ENCODE measurements around the gene MTA2.

The MTA2 gene

DNA sequence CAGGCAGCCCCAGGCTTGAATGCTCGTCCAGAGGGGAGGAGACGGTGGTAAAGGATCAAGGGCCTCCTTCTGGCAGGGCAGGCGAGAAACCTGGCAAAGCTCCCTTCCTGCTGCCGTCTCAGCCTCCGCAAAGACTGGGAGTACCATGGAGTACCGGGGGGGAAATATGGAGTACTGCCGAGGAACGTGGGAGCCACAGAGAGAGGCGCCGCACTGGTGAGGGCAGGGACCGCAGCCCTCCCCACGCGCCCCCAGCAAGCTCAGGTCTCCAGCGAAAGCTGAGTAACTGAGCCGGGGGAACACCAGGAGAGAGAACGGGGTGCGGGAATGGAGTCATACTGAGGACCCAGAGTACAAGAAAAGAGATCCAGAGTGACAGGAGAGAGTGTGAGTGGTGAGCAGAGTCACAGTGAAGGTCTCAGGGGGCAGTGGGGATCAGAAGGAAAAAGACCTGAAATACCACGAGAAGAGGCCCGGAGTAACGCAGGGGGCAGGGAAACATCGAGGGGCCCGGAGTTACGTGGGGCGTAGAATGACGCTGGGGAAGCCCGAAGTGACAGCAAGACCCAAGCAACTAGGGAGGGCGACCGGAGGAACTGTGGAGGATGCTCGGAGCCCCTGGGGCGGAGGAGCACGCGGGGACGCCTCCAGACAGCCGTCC, 10.2 kb upstream of the MTA2 start:
- Histone ChIP-seq H3K27me3 (replicated peaks; ENCODE audit: control insufficient read depth, insufficient read depth, low read length) (no peaks in the 10 kb centered on the region), H3K4me3 (ENCODE audit: low read length) (peak overlapping the region; percentile 92), H3K9me3 (ENCODE audit: control insufficient read depth, low read length) (no peaks in the 10 kb centered on the region), H3K4me1 (ENCODE audit: control insufficient read depth, insufficient read depth, low read length) (peaks cover 13% of the 10 kb centered on the region), H3K36me3 (ENCODE audit: control insufficient read depth, insufficient read depth, low read length, severe bottlenecking) (peaks cover 41% of the 10 kb centered on the region), H3K9ac (ENCODE audit: low read length) (peak overlapping the region; percentile 96)
- peak; percentile 68 for DNase-seq (ENCODE audit: low read depth)

DNA sequence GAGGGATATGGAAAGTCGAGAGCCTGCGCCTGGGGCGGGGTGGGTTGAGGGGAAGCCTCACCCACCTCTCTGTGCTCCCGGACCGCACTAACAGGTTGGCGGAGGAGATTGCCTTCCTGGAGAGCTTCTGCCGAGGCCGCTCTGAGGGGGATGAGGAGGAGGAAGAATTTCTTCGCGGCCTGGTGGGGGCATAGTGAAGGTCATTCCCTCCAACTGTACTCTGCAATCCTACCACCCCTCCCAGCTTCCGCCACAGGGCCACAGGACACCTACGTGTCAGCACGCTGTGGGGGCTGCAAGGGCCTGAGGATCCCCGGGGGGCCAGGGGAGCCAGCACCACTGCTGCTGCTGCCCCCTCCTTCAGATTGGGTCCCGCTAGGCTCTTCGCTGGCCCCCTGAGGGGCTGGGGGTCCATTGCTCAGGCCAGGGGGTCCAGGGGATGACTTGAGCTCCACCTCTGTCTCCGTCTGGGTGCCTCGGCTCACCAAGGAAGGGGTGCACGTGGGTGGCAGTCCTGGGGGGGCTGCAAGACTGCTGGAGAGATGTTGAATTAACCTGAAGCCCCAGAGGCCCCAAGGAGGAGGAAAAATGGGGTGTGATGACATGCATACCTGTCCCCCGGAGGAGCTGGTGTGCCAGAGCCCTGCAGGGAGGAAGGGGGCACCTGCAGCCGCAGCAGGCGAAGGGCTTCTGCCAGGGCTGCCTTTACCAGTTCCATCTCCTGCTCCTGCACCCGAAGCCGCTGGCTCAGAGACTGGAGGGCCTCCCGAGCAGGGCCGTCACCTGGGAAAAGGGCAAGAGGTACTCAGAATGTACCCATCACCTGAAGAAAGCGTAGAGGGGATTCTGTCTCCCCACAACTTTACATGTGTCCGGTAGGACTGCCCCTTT, 9.4 kb upstream of the MTA2 start:
- peak overlapping the region; percentile 96 for H3K9ac ChIP-seq (ENCODE audit: low read length)
- H3K4me1 ChIP-seq (ENCODE audit: control insufficient read depth, insufficient read depth, low read length), result peaks cover 13% of the 10 kb centered on the region
- no peak for DNase-seq (ENCODE audit: low read depth)
- no peaks in the 10 kb centered on the region for H3K27me3 ChIP-seq (replicated peaks; ENCODE audit: control insufficient read depth, insufficient read depth, low read length)
- H3K4me3 ChIP-seq (ENCODE audit: low read length), result peak overlapping the region; percentile 92
- H3K9me3 ChIP-seq (ENCODE audit: control insufficient read depth, low read length), result no peaks in the 10 kb centered on the region
- H3K36me3 ChIP-seq (ENCODE audit: control insufficient read depth, insufficient read depth, low read length, severe bottlenecking), result peaks cover 42% of the 10 kb centered on the region

DNA sequence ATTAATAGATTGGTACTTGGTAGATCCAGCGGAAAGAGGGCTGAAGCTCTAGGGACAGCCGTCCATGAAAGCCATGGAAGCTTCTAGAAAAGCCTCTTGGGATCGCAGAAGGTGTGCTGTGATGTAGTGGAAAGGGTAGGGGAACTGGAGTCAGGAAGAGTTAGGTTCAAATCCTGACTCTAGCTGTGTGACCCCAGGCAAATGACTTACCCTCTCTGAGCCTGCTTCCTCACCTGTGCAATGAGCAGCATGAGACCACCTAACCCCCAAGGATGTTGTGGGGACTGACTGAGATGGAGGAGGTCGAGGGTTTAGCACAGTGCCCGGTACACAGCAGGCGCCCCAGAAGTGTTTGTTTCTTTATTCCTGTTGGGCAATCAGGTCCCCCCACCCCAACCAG, 8.7 kb upstream of the MTA2 start:
- Histone ChIP-seq H3K4me3 (ENCODE audit: low read length) (no peak overlapping the region), H3K36me3 (ENCODE audit: control insufficient read depth, insufficient read depth, low read length, severe bottlenecking) (peaks cover 45% of the 10 kb centered on the region), H3K9me3 (ENCODE audit: control insufficient read depth, low read length) (no peaks in the 10 kb centered on the region), H3K4me1 (ENCODE audit: control insufficient read depth, insufficient read depth, low read length) (peaks cover 13% of the 10 kb centered on the region), H3K27me3 (replicated peaks; ENCODE audit: control insufficient read depth, insufficient read depth, low read length) (no peaks in the 10 kb centered on the region), H3K9ac (ENCODE audit: low read length) (peak overlapping the region; percentile 22)
- DNase-seq (ENCODE audit: low read depth), result no peak

DNA sequence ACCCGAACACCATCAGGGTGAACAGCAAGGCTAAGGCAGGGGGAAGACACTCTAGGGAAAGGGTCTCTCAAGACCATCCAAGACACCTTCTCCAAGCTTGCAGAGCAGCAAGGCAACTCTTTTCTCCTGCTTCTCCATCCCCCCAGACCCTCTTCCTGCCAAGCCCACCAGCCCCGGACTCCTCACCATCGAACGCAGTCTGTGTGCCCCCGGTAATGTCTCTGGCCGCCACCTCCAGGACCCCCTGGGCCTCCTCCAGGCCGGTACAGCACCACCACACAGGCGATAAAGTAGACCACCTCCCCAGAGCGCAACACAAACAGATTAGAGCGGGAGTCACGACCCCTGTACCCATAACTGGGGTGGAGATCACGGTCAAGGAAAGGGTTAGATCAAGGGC, 7.1 kb upstream of the MTA2 start:
- no peak for DNase-seq (ENCODE audit: low read depth)
- Histone ChIP-seq H3K27me3 (replicated peaks; ENCODE audit: control insufficient read depth, insufficient read depth, low read length) (no peaks in the 10 kb centered on the region), H3K9me3 (ENCODE audit: control insufficient read depth, low read length) (no peaks in the 10 kb centered on the region), H3K4me1 (ENCODE audit: control insufficient read depth, insufficient read depth, low read length) (peaks cover 13% of the 10 kb centered on the region), H3K4me3 (ENCODE audit: low read length) (no peak overlapping the region), H3K36me3 (ENCODE audit: control insufficient read depth, insufficient read depth, low read length, severe bottlenecking) (peaks cover 58% of the 10 kb centered on the region), H3K9ac (ENCODE audit: low read length) (no peak overlapping the region)

DNA sequence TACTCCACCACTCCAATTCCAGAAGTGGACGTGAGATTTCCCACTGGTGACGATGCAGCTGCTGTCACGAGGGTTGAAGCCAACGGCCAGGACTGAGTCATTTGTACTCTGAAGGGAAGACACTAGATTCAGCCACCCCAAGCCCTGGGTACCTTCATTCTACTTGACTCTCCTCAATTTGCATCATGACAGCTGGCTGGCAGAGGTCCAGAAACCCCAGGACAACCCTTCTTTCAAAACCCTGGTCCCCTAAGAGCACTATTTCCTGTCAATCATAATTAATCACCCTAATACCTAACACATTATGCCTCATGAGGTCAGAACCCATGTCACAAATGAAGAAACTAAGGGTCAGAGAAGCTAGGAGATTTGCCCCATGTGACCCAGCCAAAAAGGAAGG, 6.0 kb upstream of the MTA2 start:
- H3K9me3 ChIP-seq (ENCODE audit: control insufficient read depth, low read length), result no peaks in the 10 kb centered on the region
- peaks cover 20% of the 10 kb centered on the region for H3K4me1 ChIP-seq (ENCODE audit: control insufficient read depth, insufficient read depth, low read length)
- DNase-seq (ENCODE audit: low read depth), result no peak
- no peak overlapping the region for H3K9ac ChIP-seq (ENCODE audit: low read length)
- peaks cover 61% of the 10 kb centered on the region for H3K36me3 ChIP-seq (ENCODE audit: control insufficient read depth, insufficient read depth, low read length, severe bottlenecking)
- no peaks in the 10 kb centered on the region for H3K27me3 ChIP-seq (replicated peaks; ENCODE audit: control insufficient read depth, insufficient read depth, low read length)
- no peak overlapping the region for H3K4me3 ChIP-seq (ENCODE audit: low read length)

DNA sequence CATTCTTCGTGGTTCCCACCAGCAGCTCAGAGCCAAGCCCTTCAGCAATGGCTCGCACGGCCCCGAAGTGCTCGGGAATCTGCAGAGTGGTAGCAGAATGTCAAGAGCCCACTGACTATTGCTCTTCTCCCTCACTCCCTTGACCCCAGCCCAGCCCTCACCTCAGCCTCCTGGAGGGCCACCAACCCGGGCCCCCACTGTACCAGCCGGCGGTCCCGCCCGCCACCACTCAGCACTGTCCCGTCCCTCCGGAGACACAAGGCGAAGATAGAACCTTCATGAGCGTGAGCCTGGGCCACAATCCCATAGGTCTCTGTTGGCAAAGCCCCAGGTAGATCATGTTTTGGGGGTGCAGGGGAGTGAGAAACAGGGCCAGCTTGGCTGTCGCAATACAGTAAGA, 4.2 kb upstream of the MTA2 start:
- Histone ChIP-seq H3K36me3 (ENCODE audit: control insufficient read depth, insufficient read depth, low read length, severe bottlenecking) (peaks cover 59% of the 10 kb centered on the region), H3K4me1 (ENCODE audit: control insufficient read depth, insufficient read depth, low read length) (peaks cover 20% of the 10 kb centered on the region), H3K9ac (ENCODE audit: low read length) (no peak overlapping the region), H3K9me3 (ENCODE audit: control insufficient read depth, low read length) (no peaks in the 10 kb centered on the region), H3K4me3 (ENCODE audit: low read length) (no peak overlapping the region), H3K27me3 (replicated peaks; ENCODE audit: control insufficient read depth, insufficient read depth, low read length) (no peaks in the 10 kb centered on the region)
- DNase-seq (ENCODE audit: low read depth), result no peak

DNA sequence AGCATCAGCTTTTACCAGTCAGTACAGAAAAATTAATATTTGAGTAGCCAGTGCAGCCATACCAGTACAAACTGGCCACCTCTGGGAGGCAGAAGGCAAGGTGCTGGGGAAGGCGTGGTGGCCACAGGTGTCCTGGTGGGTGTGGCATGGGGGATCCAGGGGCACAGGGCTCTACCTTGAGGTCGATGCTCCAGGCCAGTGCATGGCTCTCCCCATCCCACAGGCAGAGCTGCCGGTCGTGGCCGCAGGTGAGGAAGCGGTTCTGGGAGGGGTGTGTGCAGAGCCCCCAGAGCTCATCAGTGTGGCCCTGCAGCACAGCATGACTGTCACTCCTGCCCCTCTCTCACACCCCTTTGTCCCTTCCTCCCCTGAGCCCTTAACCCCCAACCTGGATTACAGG, 3.8 kb upstream of the MTA2 start:
- H3K9me3 ChIP-seq (ENCODE audit: control insufficient read depth, low read length), result no peaks in the 10 kb centered on the region
- DNase-seq (ENCODE audit: low read depth), result no peak

DNA sequence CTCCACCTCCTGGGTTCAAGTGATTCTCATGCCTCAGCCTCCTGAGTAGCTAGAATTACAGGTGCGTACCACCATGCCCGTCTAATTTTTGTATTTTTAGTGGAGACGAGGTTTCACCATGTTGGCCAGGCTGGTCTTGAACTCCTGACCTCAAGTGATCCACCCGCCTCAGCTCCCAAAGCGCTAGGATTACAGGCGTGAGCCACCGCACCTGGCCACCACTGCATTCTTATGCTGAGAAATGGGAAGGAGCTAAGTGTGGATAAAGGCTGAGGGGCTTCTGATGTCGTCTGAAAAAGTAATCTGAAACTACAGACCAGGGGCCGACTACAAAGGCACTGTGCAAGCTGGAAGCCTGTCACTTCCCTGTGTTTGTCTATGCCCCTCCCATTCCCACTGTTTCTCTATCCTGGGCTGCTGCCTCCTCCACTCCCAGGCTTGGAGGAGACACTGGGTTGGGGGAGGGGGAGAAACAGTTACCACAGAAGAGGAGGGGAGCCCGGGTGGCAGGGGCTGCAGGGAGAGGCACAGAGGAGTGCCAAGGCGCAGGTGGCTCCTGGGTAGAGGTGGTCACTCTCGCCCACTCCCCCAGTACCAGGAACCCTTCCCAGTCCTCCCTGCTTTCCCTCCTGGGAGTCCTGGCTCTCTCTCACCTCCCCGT, 2.9 kb upstream of the MTA2 start:
- no peaks in the 10 kb centered on the region for H3K27me3 ChIP-seq (replicated peaks; ENCODE audit: control insufficient read depth, insufficient read depth, low read length)
- H3K4me1 ChIP-seq (ENCODE audit: control insufficient read depth, insufficient read depth, low read length), result peaks cover 30% of the 10 kb centered on the region
- peak overlapping the region; percentile 34 for H3K9ac ChIP-seq (ENCODE audit: low read length)
- H3K9me3 ChIP-seq (ENCODE audit: control insufficient read depth, low read length), result no peaks in the 10 kb centered on the region
- DNase-seq (ENCODE audit: low read depth), result no peak
- H3K4me3 ChIP-seq (ENCODE audit: low read length), result no peak overlapping the region
- peaks cover 47% of the 10 kb centered on the region for H3K36me3 ChIP-seq (ENCODE audit: control insufficient read depth, insufficient read depth, low read length, severe bottlenecking)

More for the DNA sequence above, 3.8 kb upstream of the MTA2 start:
- Histone ChIP-seq H3K9ac (ENCODE audit: low read length) (peak overlapping the region; percentile 34), H3K4me1 (ENCODE audit: control insufficient read depth, insufficient read depth, low read length) (peaks cover 21% of the 10 kb centered on the region), H3K36me3 (ENCODE audit: control insufficient read depth, insufficient read depth, low read length, severe bottlenecking) (peaks cover 54% of the 10 kb centered on the region), H3K4me3 (ENCODE audit: low read length) (no peak overlapping the region), H3K27me3 (replicated peaks; ENCODE audit: control insufficient read depth, insufficient read depth, low read length) (no peaks in the 10 kb centered on the region)

DNA sequence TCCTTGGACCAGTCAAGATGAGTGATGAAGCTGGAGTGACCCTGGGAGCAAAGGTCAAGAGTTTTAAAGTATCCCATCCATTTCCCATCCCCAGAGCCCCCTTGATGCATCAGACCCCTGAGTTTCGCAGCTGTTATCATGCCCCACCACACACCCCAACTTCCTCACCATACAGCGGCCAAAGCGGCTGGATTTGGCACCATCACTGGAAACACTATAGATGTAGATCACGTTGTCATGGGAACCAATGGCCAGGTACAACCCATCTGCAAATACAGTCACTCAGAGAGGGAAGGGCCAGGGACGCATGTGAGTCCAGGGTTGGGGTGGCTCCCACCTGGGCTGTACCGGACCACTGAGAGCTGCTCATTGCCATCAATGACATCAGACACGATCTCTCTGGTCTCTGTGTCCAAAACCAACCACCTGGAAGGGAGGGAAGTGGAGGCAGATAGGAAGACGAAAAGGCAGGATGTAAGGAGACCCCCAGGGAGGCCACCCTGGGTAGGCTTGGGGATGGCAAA, 2.2 kb upstream of the MTA2 start:
- Histone ChIP-seq H3K9ac (ENCODE audit: low read length) (peak overlapping the region; percentile 97), H3K27me3 (replicated peaks; ENCODE audit: control insufficient read depth, insufficient read depth, low read length) (no peaks in the 10 kb centered on the region), H3K36me3 (ENCODE audit: control insufficient read depth, insufficient read depth, low read length, severe bottlenecking) (peaks cover 43% of the 10 kb centered on the region), H3K4me1 (ENCODE audit: control insufficient read depth, insufficient read depth, low read length) (peaks cover 37% of the 10 kb centered on the region), H3K4me3 (ENCODE audit: low read length) (no peak overlapping the region), H3K9me3 (ENCODE audit: control insufficient read depth, low read length) (no peaks in the 10 kb centered on the region)
- no peak for DNase-seq (ENCODE audit: low read depth)

DNA sequence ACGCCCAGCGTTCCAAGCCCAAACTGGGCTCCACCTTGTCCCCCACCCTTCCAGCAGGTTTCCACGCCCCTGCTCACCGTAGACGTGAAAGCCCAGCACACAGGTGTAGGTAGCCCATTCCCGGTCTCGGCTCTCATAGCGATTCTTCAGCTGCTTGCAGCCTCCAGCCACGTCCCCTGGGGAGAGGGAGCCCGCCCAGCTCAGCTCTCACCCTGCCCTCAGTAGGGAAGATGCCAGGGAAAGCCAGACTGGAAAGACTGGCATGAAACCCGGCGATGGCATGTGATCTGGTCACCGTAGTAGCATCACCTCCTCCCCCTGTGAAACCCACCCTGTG, 1.4 kb upstream of the MTA2 start:
- Histone ChIP-seq H3K4me3 (ENCODE audit: low read length) (peak overlapping the region; percentile 98), H3K9ac (ENCODE audit: low read length) (peak overlapping the region; percentile 97)

More for the DNA sequence above, 1.4 kb upstream of the MTA2 start:
- Histone ChIP-seq H3K4me1 (ENCODE audit: control insufficient read depth, insufficient read depth, low read length) (peaks cover 40% of the 10 kb centered on the region), H3K27me3 (replicated peaks; ENCODE audit: control insufficient read depth, insufficient read depth, low read length) (no peaks in the 10 kb centered on the region), H3K9me3 (ENCODE audit: control insufficient read depth, low read length) (no peaks in the 10 kb centered on the region), H3K36me3 (ENCODE audit: control insufficient read depth, insufficient read depth, low read length, severe bottlenecking) (peaks cover 39% of the 10 kb centered on the region)
- DNase-seq (ENCODE audit: low read depth), result no peak
